Right cardiac atrium (tissue), 5 donors: ENCODE data around the gene COBL. TPM values are rescaled to one million over a fixed set of nuclear protein-coding genes. Genes with fewer than 3 reads are reported as not detected.

Experiments used
- ATAC-seq, 2 donors: fragments of 200-7000 bp; cut with Tn5 transposase; one replicate each; pipeline versions ENCODE4 v1.8.0 to v1.9.1; 2020; ENCODE audit warnings: moderate library complexity in 2 of 2, mild to moderate bottlenecking in 1 of 2
- DNase-seq, 3 donors: peaks; one replicate each; pipeline ENCODE4 v3.0.0-alpha.2; 2020
- H3K27ac ChIP-seq: one replicate; pipeline ENCODE4 v1.5.1; 2013; ENCODE audit warnings: mild to moderate bottlenecking, low read length, control low read depth, moderate library complexity
- H3K27me3 ChIP-seq: one replicate; pipeline ENCODE4 v1.6.1; 2013; ENCODE audit not compliant: control insufficient read depth, insufficient read depth
- H3K4me1 ChIP-seq: one replicate; pipeline ENCODE4 v1.6.1; 2013; ENCODE audit warnings: low read length; ENCODE audit not compliant: control insufficient read depth, insufficient read depth
- H3K4me3 ChIP-seq: one replicate; pipeline ENCODE4 v1.5.1; 2013; ENCODE audit warnings: low read length, control low read depth
- H3K9me3 ChIP-seq: one replicate; pipeline ENCODE4 v1.6.1; 2013; ENCODE audit warnings: low read length; ENCODE audit not compliant: control insufficient read depth
- WGBS: extraction: QIAGEN DNeasy Blood & Tissue Kit; methylation state at CpG from one replicate; pipeline ENCODE4 v1.1.7; 2013; 5-methylcytosine and 5-hydroxymethylcytosine counted together
- intact Hi-C, 4 donors: fragments of 100-400 bp; cut with DNase I; formaldehyde crosslinking; loops; one replicate each; pipeline versions ENCODE4 v1.11.0 to v1.14.0; 2022 to 2023
- polyA plus RNA-seq: library from polyadenylated mRNA; stranded (reverse); fragments of 200-250 nt; gene quantifications from one replicate; pipeline ENCODE4 v1.2.3, GENCODE V29; 2013
- total RNA-seq, 4 donors: library from RNA; stranded (reverse); fragmentation: NEBNext Ultra II Directional; extraction: Animal tissue kit (Norgen Biotek cat#: 25700); gene quantifications; one replicate each; pipeline ENCODE4 v1.2.1, GENCODE V29; 2021
- donor health status: healthy with polysubstance abuse.
- donor health status: DM: no; HTN: yes; CAD: no.
- donor health status: DM: no; HTN: no; CAD: no.
- donor health status: DM: no; HTN: yes; CAD: no; lungs with severe emphysema.
- donor health status: DM: yes; HTN: yes; CAD: no.

Gene COBL
- total and polyA plus RNA-seq, 5 donors, result 27.0 to 56.5 (median 53.3) TPM

GRCh38 chr7:51249187-51249945 lies 67.2 kb downstream of the COBL start:
- Histone ChIP-seq H3K4me1 (peaks cover 3% of the 10 kb centered on the region), H3K27ac (no peak overlapping the region), H3K4me3 (no peak overlapping the region), H3K9me3 (no peaks in the 10 kb centered on the region), H3K27me3 (no peaks in the 10 kb centered on the region)
- no peak for DNase-seq
- 86% methylated on average over 5 of the region's 5 CpGs for WGBS
- ATAC-seq, result no peak
- intact Hi-C loops, result no loop called here

GRCh38 chr7:51246258-51247245 lies 70.1 kb downstream of the COBL start:
- Histone ChIP-seq H3K4me3 (no peak overlapping the region), H3K9me3 (no peaks in the 10 kb centered on the region), H3K4me1 (peaks cover 3% of the 10 kb centered on the region), H3K27me3 (no peaks in the 10 kb centered on the region), H3K27ac (peak overlapping the region; percentile 9)
- WGBS, result 67% methylated on average over 12 of the region's 12 CpGs
- ATAC-seq (peak; percentile 90 to 92), DNase-seq (peak; percentile 65 to 91 (median 88))
- intact Hi-C loops, result no loop called here

GRCh38 chr7:51244885-51245284 lies 71.7 kb downstream of the COBL start:
- DNase-seq (no peak), ATAC-seq (no peak)
- H3K4me1 ChIP-seq, result peaks cover 3% of the 10 kb centered on the region
- intact Hi-C loops, result no loop called here
- no peak overlapping the region for H3K27ac ChIP-seq
- H3K27me3 ChIP-seq, result no peaks in the 10 kb centered on the region
- WGBS, result 75% methylated on average over 7 of the region's 7 CpGs
- H3K9me3 ChIP-seq, result no peaks in the 10 kb centered on the region
- no peak overlapping the region for H3K4me3 ChIP-seq

GRCh38 chr7:51244053-51244452 lies 72.6 kb downstream of the COBL start:
- no peaks in the 10 kb centered on the region for H3K9me3 ChIP-seq
- H3K27ac ChIP-seq, result no peak overlapping the region
- ATAC-seq (no peak), DNase-seq (no peak)
- H3K4me1 ChIP-seq, result peaks cover 5% of the 10 kb centered on the region
- no peak overlapping the region for H3K4me3 ChIP-seq
- 93% methylated on average over 5 of the region's 5 CpGs for WGBS
- intact Hi-C loops, result no loop called here
- no peaks in the 10 kb centered on the region for H3K27me3 ChIP-seq

- Histone ChIP-seq H3K27ac (no peak overlapping the region), H3K4me3 (no peak overlapping the region), H3K27me3 (no peaks in the 10 kb centered on the region), H3K9me3 (no peaks in the 10 kb centered on the region), H3K4me1 (peaks cover 5% of the 10 kb centered on the region)
- intact Hi-C loops, result no loop called here
- no peak for ATAC-seq
- no peak for DNase-seq
- 93% methylated on average over 10 of the region's 10 CpGs for WGBS
These were observed 73.0 kb downstream of the COBL start for GRCh38 chr7:51243631-51244030.

GRCh38 chr7:51242881-51243518 lies 73.6 kb downstream of the COBL start:
- no peak for ATAC-seq
- H3K27ac ChIP-seq, result no peak overlapping the region
- no peaks in the 10 kb centered on the region for H3K9me3 ChIP-seq
- no peak overlapping the region for H3K4me3 ChIP-seq
- 84% methylated on average over 16 of the region's 16 CpGs for WGBS
- intact Hi-C loops, result no loop called here
- no peak for DNase-seq
- no peaks in the 10 kb centered on the region for H3K27me3 ChIP-seq
- peaks cover 5% of the 10 kb centered on the region for H3K4me1 ChIP-seq

- DNase-seq (no peak), ATAC-seq (no peak)
- Histone ChIP-seq H3K4me1 (peaks cover 5% of the 10 kb centered on the region), H3K9me3 (no peaks in the 10 kb centered on the region), H3K27ac (no peak overlapping the region), H3K4me3 (no peak overlapping the region), H3K27me3 (no peaks in the 10 kb centered on the region)
- intact Hi-C loops, result no loop called here
- WGBS, result 84% methylated on average over 5 of the region's 5 CpGs
These were observed 74.5 kb downstream of the COBL start for GRCh38 chr7:51242007-51242691.

GRCh38 chr7:51240868-51241267 lies 75.7 kb downstream of the COBL start:
- Histone ChIP-seq H3K9me3 (no peaks in the 10 kb centered on the region), H3K4me1 (peaks cover 2% of the 10 kb centered on the region), H3K4me3 (no peak overlapping the region), H3K27me3 (no peaks in the 10 kb centered on the region), H3K27ac (no peak overlapping the region)
- ATAC-seq, result no peak
- 74% methylated on average over 4 of the region's 4 CpGs for WGBS
- intact Hi-C loops, result no loop called here
- DNase-seq, result no peak

GRCh38 chr7:51239691-51240090 lies 76.9 kb downstream of the COBL start:
- Histone ChIP-seq H3K9me3 (no peaks in the 10 kb centered on the region), H3K4me3 (no peak overlapping the region), H3K27ac (no peak overlapping the region), H3K4me1 (peaks cover 2% of the 10 kb centered on the region), H3K27me3 (no peaks in the 10 kb centered on the region)
- DNase-seq (no peak), ATAC-seq (no peak)
- WGBS, result 81% methylated on average over 3 of the region's 3 CpGs
- intact Hi-C loops, result no loop called here

GRCh38 chr7:51238981-51239495 lies 77.6 kb downstream of the COBL start:
- Histone ChIP-seq H3K9me3 (no peaks in the 10 kb centered on the region), H3K4me3 (no peak overlapping the region), H3K4me1 (peaks cover 2% of the 10 kb centered on the region), H3K27ac (no peak overlapping the region), H3K27me3 (no peaks in the 10 kb centered on the region)
- DNase-seq (no peak), ATAC-seq (no peak)
- intact Hi-C loops, result no loop called here
- 58% methylated on average over 4 of the region's 4 CpGs for WGBS
